H1 (cell line): ENCODE measurements around the gene GNB1L. TPM values are rescaled to one million over a fixed set of nuclear protein-coding genes. Genes with fewer than 3 reads are reported as not detected.

Experiments used
- CTCF ChIA-PET: fragments of 300-600 bp; sonication (Branson Sonifier 250); formaldehyde crosslinking; loops from one replicate; lab custom pipeline; 2021; ENCODE audit not compliant: partially characterized antibody; lab: Charles Lee
- POLR2A ChIA-PET: fragments of 300-600 bp; sonication (Branson Sonifier 250); formaldehyde crosslinking; loops from one replicate; lab custom pipeline; 2021; ENCODE audit warnings: inconsistent platforms; ENCODE audit not compliant: partially characterized antibody; lab: Charles Lee
- DNase-seq, 2 experiments: peaks; one replicate each; pipeline versions ENCODE4 v3.0.0 to v3.0.0-alpha.2; 2010 to 2022; ENCODE audit warnings: low spot score in 2 of 2, low read depth in 1 of 2, mixed read lengths in 1 of 2
- FAIRE-seq: peaks from 2 replicates; lab custom pipeline; 2011; peaks lifted over from hg19 to GRCh38; lab: Jason Lieb, UNC
- H2AFZ ChIP-seq: 2 replicates; pipeline ENCODE4 v1.8.1; 2012; ENCODE audit warnings: low read length, inconsistent platforms
- H2AK5ac ChIP-seq: 2 replicates; pipeline ENCODE4 v1.6.1; 2013; ENCODE audit warnings: low read depth, low read length
- H2BK120ac ChIP-seq: replicated peaks from 2 replicates; pipeline ENCODE3; 2013; ENCODE audit warnings: low read depth, low read length, inconsistent platforms
- H2BK12ac ChIP-seq: 2 replicates; pipeline ENCODE4 v1.6.1; 2013; ENCODE audit warnings: low read depth, low read length
- H2BK15ac ChIP-seq: 2 replicates; pipeline ENCODE4 v1.6.1; 2013; ENCODE audit warnings: low read length
- H2BK20ac ChIP-seq: 2 replicates; pipeline ENCODE4 v1.6.1; 2013; ENCODE audit warnings: low read length
- H2BK5ac ChIP-seq: 2 replicates; pipeline ENCODE4 v1.6.1; 2013; ENCODE audit warnings: low read depth, low read length
- H3K14ac ChIP-seq: 2 replicates; pipeline ENCODE4 v1.6.1; 2013; ENCODE audit warnings: inconsistent platforms; ENCODE audit not compliant: insufficient read length
- H3K18ac ChIP-seq: 2 replicates; pipeline ENCODE4 v1.6.1; 2013; ENCODE audit warnings: low read length; ENCODE audit errors: extremely low read depth
- H3K23ac ChIP-seq: 2 replicates; pipeline ENCODE4 v1.6.1; 2013; ENCODE audit warnings: inconsistent platforms; ENCODE audit not compliant: insufficient read length
- H3K23me2 ChIP-seq: 2 replicates; pipeline ENCODE4 v1.6.1; 2013; ENCODE audit warnings: low read depth, low read length
- H3K27ac ChIP-seq: 2 replicates; pipeline ENCODE4 v1.6.1; 2011; ENCODE audit warnings: low read depth, low read length, inconsistent platforms
- H3K27me3 ChIP-seq, 4 experiments: replicated peaks in 1 of 4; 1 replicate in 1 of 4; 2 replicates in 3 of 4; pipeline versions ENCODE4 v1.6.1 to v1.8.1; 2011 to 2013; ENCODE audit warnings: low read length in 3 of 4, mild to moderate bottlenecking in 3 of 4, inconsistent platforms in 2 of 4, mixed read lengths in 2 of 4, moderate library complexity in 1 of 4; ENCODE audit not compliant: control insufficient read depth in 3 of 4, insufficient read depth in 3 of 4; ENCODE audit errors: extremely low read depth in 1 of 4
- H3K36me3 ChIP-seq, 4 experiments: 2 replicates each; pipeline versions ENCODE4 v1.6.1 to v1.8.1; 2011 to 2013; ENCODE audit warnings: mild to moderate bottlenecking in 4 of 4, low read length in 3 of 4, moderate library complexity in 2 of 4, control low read depth in 1 of 4, inconsistent platforms in 1 of 4; ENCODE audit not compliant: insufficient read depth in 4 of 4, control insufficient read depth in 2 of 4
- H3K4ac ChIP-seq: replicated peaks from 2 replicates; pipeline ENCODE3; 2013; ENCODE audit warnings: low read length, low read depth, mixed read lengths, inconsistent platforms; ENCODE audit not compliant: insufficient read length
- H3K4me1 ChIP-seq, 4 experiments: replicated peaks in 1 of 4; 1 replicate in 1 of 4; 2 replicates in 3 of 4; pipeline versions ENCODE4 v1.6.1 to v1.8.1; 2011 to 2013; ENCODE audit warnings: low read length in 3 of 4, inconsistent platforms in 2 of 4, mixed read lengths in 1 of 4; ENCODE audit not compliant: insufficient read depth in 4 of 4, control insufficient read depth in 3 of 4
- H3K4me2 ChIP-seq, 2 experiments: 2 replicates each; pipeline versions ENCODE4 v1.6.1 to v1.8.1; 2011 to 2013; ENCODE audit warnings: low read depth in 2 of 2, low read length in 2 of 2, control low read depth in 1 of 2, inconsistent platforms in 1 of 2, mild to moderate bottlenecking in 1 of 2; ENCODE audit not compliant: insufficient read depth in 1 of 2
- H3K4me3 ChIP-seq, 4 experiments: fragments of 200-600, 300-600 bp in 1 of 4; sonication (generic), shearing (Covaris generic), sonication (Bioruptor Twin) in 1 of 4; 2 replicates each; pipeline versions ENCODE4 v1.5.1 to v1.8.1; 2011 to 2016; ENCODE audit warnings: low read length in 4 of 4, low read depth in 3 of 4, control low read depth in 2 of 4, inconsistent platforms in 2 of 4, mild to moderate bottlenecking in 2 of 4, mixed read lengths in 1 of 4, moderate library complexity in 1 of 4; ENCODE audit not compliant: insufficient read depth in 2 of 4; ENCODE audit errors: extremely low read depth in 1 of 4
- H3K56ac ChIP-seq: replicated peaks from 2 replicates; pipeline ENCODE3; 2013; ENCODE audit warnings: low read depth, mild to moderate bottlenecking, mixed read lengths, low read length, inconsistent platforms; ENCODE audit not compliant: insufficient read length
- H3K79me1 ChIP-seq: 2 replicates; pipeline ENCODE4 v1.6.1; 2013; ENCODE audit warnings: low read depth, low read length, control low read depth
- H3K79me2 ChIP-seq, 2 experiments: 2 replicates each; pipeline versions ENCODE4 v1.6.1 to v1.8.1; 2012 to 2013; ENCODE audit warnings: low read length in 2 of 2, mild to moderate bottlenecking in 2 of 2, inconsistent platforms in 1 of 2; ENCODE audit not compliant: insufficient read depth in 2 of 2, control insufficient read depth in 1 of 2
- H3K9ac ChIP-seq, 4 experiments: replicated peaks in 1 of 4; 1 replicate in 1 of 4; 2 replicates in 3 of 4; pipeline versions ENCODE4 v1.6.1 to v1.8.1; 2011 to 2013; ENCODE audit warnings: low read depth in 3 of 4, low read length in 3 of 4, control low read depth in 2 of 4, mild to moderate bottlenecking in 2 of 4, moderate library complexity in 2 of 4, inconsistent platforms in 1 of 4; ENCODE audit errors: extremely low read depth in 1 of 4
- H3K9me3 ChIP-seq, 2 experiments: 2 replicates each; pipeline versions ENCODE4 v1.6.1 to v1.8.1; 2012 to 2013; ENCODE audit warnings: mild to moderate bottlenecking in 2 of 2, moderate library complexity in 2 of 2, control low read depth in 1 of 2, inconsistent platforms in 1 of 2, low read depth in 1 of 2, low read length in 1 of 2, mixed read lengths in 1 of 2; ENCODE audit not compliant: insufficient read depth in 2 of 2
- H4K20me1 ChIP-seq, 2 experiments: replicated peaks in 1 of 2; 2 replicates each; pipeline versions ENCODE3 to v1.8.1; 2011 to 2013; ENCODE audit warnings: inconsistent platforms in 2 of 2, low read length in 2 of 2, mild to moderate bottlenecking in 1 of 2; ENCODE audit not compliant: insufficient read depth in 2 of 2, control insufficient read depth in 1 of 2
- H4K5ac ChIP-seq: 2 replicates; pipeline ENCODE4 v1.6.1; 2013; ENCODE audit warnings: low read length, low read depth, mixed read lengths, inconsistent platforms; ENCODE audit not compliant: insufficient read length
- H4K8ac ChIP-seq: 2 replicates; pipeline ENCODE4 v1.8.0; 2013; ENCODE audit warnings: mild to moderate bottlenecking, moderate library complexity, low read length, inconsistent platforms; ENCODE audit not compliant: insufficient read depth; ENCODE audit errors: extremely low read depth
- H4K91ac ChIP-seq: replicated peaks from 2 replicates; pipeline ENCODE3; 2013; ENCODE audit warnings: low read length, mixed read lengths, inconsistent platforms; ENCODE audit not compliant: insufficient read length
- FOSL1 ChIP-seq: IDR thresholded peaks from 2 replicates; pipeline ENCODE4 v1.6.1; 2011; ENCODE audit warnings: mild to moderate bottlenecking, low read depth, low read length, moderate library complexity; ENCODE audit not compliant: insufficient read depth
- JUN ChIP-seq: IDR thresholded peaks from 2 replicates; pipeline ENCODE4 v1.6.1; 2011; ENCODE audit warnings: low read depth, mild to moderate bottlenecking, improper control_type of control experiment, low read length
- RFX5 ChIP-seq: IDR thresholded peaks from 2 replicates; pipeline ENCODE4 v1.6.1; 2011; ENCODE audit warnings: low read depth, low read length, improper control_type of control experiment, borderline replicate concordance
- WGBS, 2 experiments: shearing (Covaris generic) in 1 of 2; methylation state at CpG; one replicate each; pipeline versions ENCODE4 v1.1.6 to v1.1.7; 2013 to 2015; ENCODE audit warnings: low lambda C conversion rate in 2 of 2, mixed read lengths in 2 of 2, inconsistent platforms in 1 of 2, low coverage in 1 of 2, missing lambda C conversion rate in 1 of 2; ENCODE audit not compliant: insufficient replicate concordance in 2 of 2, insufficient coverage in 1 of 2, insufficient read length in 1 of 2; ENCODE audit errors: extremely low coverage in 1 of 2, missing lambda C conversion rate in 1 of 2; 5-methylcytosine and 5-hydroxymethylcytosine counted together
- polyA plus RNA-seq, 7 experiments: library from polyadenylated mRNA; depleted of rRNA in 3 of 7; stranded (reverse) in 5 of 7; unstranded in 2 of 7; fragments of >200 nt in 5 of 7; fragments of 200-250 nt in 2 of 7; gene quantifications; 1 replicate in 5 of 7; 2 replicates in 1 of 7; 4 replicates in 1 of 7; pipeline versions ENCODE4 v1.2.1 to v1.2.3, GENCODE V29; 2011 to 2013; ENCODE audit warnings: missing spikeins in 2 of 7, mixed read lengths in 2 of 7
- total RNA-seq: library from RNA; stranded (reverse); fragmentation: NEBNext Ultra II Directional; extraction: Animal tissue kit (Norgen Biotek cat#: 25700); gene quantifications from 2 replicates; pipeline ENCODE4 v1.2.1, GENCODE V29; 2021

Gene GNB1L
- total and polyA plus RNA-seq, 2 of the 8 experiments (the other 6 are each of a cell fraction or from before 2014, with no cell fraction given), result 14.0 to 15.6 TPM

- Histone ChIP-seq H2BK20ac (no peak overlapping the region), H3K18ac (no peak overlapping the region), H2BK120ac (no peak overlapping the region), H4K91ac (no peak overlapping the region), H3K23ac (no peak overlapping the region), H2AFZ (no peak overlapping the region), H4K5ac (no peak overlapping the region), H3K4me2 (no peak overlapping the region), H4K8ac (no peak overlapping the region; the same call in 1 of the 2 replicates), H3K14ac (no peak overlapping the region), H3K27ac (no peak overlapping the region), H2BK5ac (no peak overlapping the region), H2BK15ac (no peak overlapping the region), H4K20me1 (peaks cover 0 to 3% of the 10 kb centered on the region in 2 experiments), H2AK5ac (no peak overlapping the region), H3K27me3 (no peaks in the 10 kb centered on the region), H3K79me2 (no peaks in the 10 kb centered on the region), H3K79me1 (no peaks in the 10 kb centered on the region), H3K4ac (no peak overlapping the region), H2BK12ac (no peak overlapping the region), H3K23me2 (no peaks in the 10 kb centered on the region), H3K9ac (no peak overlapping the region), H3K36me3 (no peaks in the 10 kb centered on the region), H3K4me1 (no peaks in the 10 kb centered on the region; a peak in 1 of 7 replicates), H3K4me3 (no peak overlapping the region), H3K9me3 (no peaks in the 10 kb centered on the region), H3K56ac (no peak overlapping the region)
- TF ChIP-seq FOSL1 (no peak), JUN (no peak), RFX5 (no peak)
- no peak for DNase-seq
- 91% methylated on average over 19 of the region's 20 CpGs; no CpG with 5 or more reads in 1 of the 2 experiments for WGBS, 2 experiments
- POLR2A ChIA-PET, result no interaction called here
- FAIRE-seq, result no peak
- CTCF ChIA-PET, result interaction anchor here (0.6 to 3.2 kb wide), 12 partner anchors 9 to 139 kb away, joined by 3 to 12 read pairs (median 4); no protein-coding TSS in a partner anchor
These were observed 46.5 kb downstream of the GNB1L start for GRCh38 chr22:19807914-19808872.
